Neural crest cell (in vitro differentiated cells): ENCODE results near the gene NSD1. TPM values are rescaled to one million over a fixed set of nuclear protein-coding genes. Genes with fewer than 3 reads are reported as not detected.
A peak's percentile ranks its signal among the peaks of the same experiment; 100 is the strongest.

Experiments
- DNase-seq: peaks from one replicate; pipeline ENCODE4 v3.0.0; 2021; ENCODE audit warnings: low read depth, mixed read lengths, low spot score
- H3K27ac Mint-ChIP-seq: one replicate; pipeline ENCODE4 v1.8.0; 2021; ENCODE audit warnings: mild to moderate bottlenecking, mixed read lengths; ENCODE audit not compliant: unreplicated experiment
- H3K27me3 Mint-ChIP-seq: 2 replicates; pipeline ENCODE4 v1.8.0; 2021; ENCODE audit warnings: low read depth, mild to moderate bottlenecking, mixed read lengths
- H3K36me3 Mint-ChIP-seq: 2 replicates; pipeline ENCODE4 v1.8.0; 2021; ENCODE audit warnings: low read depth, mild to moderate bottlenecking, mixed read lengths
- H3K4me1 Mint-ChIP-seq: 2 replicates; pipeline ENCODE4 v1.8.0; 2021; ENCODE audit warnings: mixed read lengths
- H3K4me3 Mint-ChIP-seq: one replicate; pipeline ENCODE4 v1.8.0; 2021; ENCODE audit warnings: mild to moderate bottlenecking, mixed read lengths
- H3K9me3 Mint-ChIP-seq: 2 replicates; pipeline ENCODE4 v1.8.0; 2021; ENCODE audit warnings: mixed read lengths
- total RNA-seq: library from RNA; stranded (reverse); gene quantifications from 2 replicates; pipeline ENCODE4 v1.2.1, GENCODE V29; 2021
- TF ChIP-seq, protein P1 (sequence below): fragments of 200-600 bp; sonication (generic); conservative IDR thresholded peaks from 2 replicates; pipeline ENCODE4 v1.5.0; 2021; ENCODE audit warnings: antibody characterized with exemption, mild to moderate bottlenecking

The NSD1 gene
- total RNA-seq, 1 donor from 2014 or later, result 122 TPM

DNA sequence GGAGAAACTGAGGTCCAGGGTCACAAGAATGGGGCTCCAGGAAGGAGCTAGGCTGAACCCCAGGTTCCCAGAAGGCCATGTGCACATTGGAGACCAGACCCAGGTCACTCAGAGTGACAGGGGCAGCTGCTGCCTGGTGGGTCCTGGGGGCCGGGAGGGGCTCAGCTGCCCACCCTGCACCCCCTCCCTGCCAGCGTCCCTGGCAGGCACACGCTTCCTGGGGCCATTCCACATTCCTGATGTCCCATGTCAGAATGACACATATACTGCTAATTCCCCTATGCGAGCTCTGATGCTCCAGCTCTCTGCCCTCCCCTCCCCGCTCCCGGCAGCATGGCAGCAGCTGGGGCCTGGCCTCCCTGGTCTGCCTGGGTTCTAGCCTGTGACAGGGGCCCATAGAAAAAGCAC, 32.9 kb upstream of the NSD1 start:
- no peak overlapping the region for H3K27ac Mint-ChIP-seq

DNA sequence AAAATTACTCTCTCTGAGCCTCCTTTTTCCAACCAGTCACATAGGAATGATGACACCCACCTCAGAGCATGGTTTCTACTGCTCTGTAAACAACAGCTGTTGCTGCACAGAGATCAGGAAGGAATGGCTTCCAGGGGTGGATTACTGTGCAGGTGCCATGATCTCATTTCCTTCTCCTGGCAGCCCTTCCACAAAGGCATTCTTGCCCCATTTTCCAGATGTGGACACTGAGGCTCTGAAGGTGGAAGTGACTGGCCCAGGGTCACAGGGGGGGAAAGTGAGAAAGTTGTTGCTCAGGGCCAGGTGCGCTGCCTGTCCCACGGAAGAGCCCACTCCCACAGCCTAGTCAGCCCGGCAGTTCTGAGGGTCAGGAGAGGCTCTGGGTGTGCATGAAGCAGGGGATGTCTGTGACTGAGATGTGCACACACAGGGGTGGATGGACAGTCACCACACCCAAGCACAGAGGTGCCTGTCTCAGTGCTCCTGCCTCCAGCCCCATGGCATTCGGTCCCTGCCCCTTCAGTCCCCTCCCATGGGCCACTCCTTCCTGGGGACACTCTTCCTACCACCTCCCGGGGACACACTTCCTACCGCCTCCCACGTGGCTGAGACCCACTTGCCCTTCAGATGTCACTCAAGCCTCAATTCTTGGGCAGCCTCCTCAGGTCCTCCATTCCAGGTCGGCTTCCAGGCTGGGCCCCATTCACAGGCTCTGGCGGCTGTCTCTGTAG, 29.9 kb upstream of the NSD1 start:
- Mint-ChIP-seq H3K27ac (peak overlapping the region; percentile 71), H3K4me3 (no peak overlapping the region), H3K9me3 (no peaks in the 10 kb centered on the region), H3K27me3 (no peaks in the 10 kb centered on the region), H3K4me1 (peaks cover 4% of the 10 kb centered on the region), H3K36me3 (no peaks in the 10 kb centered on the region)
- TF ChIP-seq, protein P1, sequence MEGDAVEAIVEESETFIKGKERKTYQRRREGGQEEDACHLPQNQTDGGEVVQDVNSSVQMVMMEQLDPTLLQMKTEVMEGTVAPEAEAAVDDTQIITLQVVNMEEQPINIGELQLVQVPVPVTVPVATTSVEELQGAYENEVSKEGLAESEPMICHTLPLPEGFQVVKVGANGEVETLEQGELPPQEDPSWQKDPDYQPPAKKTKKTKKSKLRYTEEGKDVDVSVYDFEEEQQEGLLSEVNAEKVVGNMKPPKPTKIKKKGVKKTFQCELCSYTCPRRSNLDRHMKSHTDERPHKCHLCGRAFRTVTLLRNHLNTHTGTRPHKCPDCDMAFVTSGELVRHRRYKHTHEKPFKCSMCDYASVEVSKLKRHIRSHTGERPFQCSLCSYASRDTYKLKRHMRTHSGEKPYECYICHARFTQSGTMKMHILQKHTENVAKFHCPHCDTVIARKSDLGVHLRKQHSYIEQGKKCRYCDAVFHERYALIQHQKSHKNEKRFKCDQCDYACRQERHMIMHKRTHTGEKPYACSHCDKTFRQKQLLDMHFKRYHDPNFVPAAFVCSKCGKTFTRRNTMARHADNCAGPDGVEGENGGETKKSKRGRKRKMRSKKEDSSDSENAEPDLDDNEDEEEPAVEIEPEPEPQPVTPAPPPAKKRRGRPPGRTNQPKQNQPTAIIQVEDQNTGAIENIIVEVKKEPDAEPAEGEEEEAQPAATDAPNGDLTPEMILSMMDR, result no peak
- no peak for DNase-seq

More for the DNA sequence above, 32.9 kb upstream of the NSD1 start:
- no peaks in the 10 kb centered on the region for H3K36me3 Mint-ChIP-seq
- no peak overlapping the region for H3K4me3 Mint-ChIP-seq
- no peaks in the 10 kb centered on the region for H3K9me3 Mint-ChIP-seq
- H3K4me1 Mint-ChIP-seq, result peaks cover 7% of the 10 kb centered on the region
- TF ChIP-seq, protein P1, result no peak
- DNase-seq, result no peak
- no peaks in the 10 kb centered on the region for H3K27me3 Mint-ChIP-seq

DNA sequence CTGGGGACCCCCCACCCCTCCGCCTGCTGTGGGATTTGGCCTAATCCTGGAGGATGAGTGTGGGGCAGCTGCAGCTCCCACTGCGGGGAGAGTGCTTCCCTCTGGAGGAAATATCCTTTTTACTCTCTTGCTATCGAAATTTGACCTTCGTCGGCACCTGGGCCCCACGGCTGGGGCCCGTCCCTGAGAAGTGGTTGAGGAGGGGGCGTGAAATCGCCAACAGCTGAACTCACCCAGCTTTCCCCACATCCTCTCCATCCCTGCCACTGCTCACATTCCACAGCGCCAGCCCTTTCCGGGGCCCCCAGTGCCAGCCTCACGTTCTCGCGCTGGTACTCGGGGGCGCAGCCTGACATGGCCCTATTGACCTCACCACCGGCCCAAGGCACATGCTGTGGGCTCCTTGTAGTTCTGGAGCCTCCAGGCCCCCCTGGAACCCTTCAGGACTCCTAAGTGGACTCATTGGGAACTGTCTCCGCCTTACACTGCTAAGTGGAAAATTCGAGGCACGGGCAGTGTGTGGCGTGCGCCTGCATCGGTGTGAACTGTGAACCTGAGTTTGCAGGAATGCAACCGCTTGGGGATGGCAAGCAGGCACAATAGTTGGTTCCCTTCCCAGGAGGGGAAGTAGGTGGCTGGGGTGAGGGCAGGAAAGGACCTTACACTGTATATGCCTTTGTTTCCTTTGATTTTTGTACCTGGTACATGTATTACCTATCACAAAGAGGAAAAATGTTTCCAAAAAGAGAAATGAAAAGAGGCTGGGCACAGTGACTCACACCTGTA, 27.7 kb upstream of the NSD1 start:
- H3K4me3 Mint-ChIP-seq, result no peak overlapping the region
- TF ChIP-seq, protein P1, result no peak
- DNase-seq, result no peak
- no peaks in the 10 kb centered on the region for H3K27me3 Mint-ChIP-seq
- peaks cover 4% of the 10 kb centered on the region for H3K4me1 Mint-ChIP-seq
- no peaks in the 10 kb centered on the region for H3K9me3 Mint-ChIP-seq
- H3K27ac Mint-ChIP-seq, result no peak overlapping the region
- H3K36me3 Mint-ChIP-seq, result no peaks in the 10 kb centered on the region

DNA sequence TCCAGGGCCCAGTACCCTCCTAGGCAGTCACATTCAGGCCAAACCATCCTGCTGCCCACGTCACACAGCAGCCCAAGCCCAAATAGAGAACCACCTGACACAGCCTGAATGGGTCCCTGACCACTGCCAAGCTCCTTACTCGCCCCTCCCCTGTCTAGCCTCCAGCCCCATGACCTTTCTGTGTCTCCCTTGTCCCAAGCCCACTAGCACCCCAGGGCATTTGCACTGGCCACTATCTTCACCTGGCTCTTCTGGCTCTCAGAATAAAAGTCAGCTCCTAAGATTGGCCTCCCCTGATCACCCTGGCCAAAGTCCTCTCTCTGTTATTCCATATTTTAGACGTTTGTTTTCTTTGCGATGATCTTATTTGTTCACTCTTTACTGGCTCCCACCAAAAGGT, 26.4 kb upstream of the NSD1 start:
- Mint-ChIP-seq H3K27ac (peak overlapping the region; percentile 75), H3K36me3 (no peaks in the 10 kb centered on the region), H3K4me1 (peaks cover 4% of the 10 kb centered on the region), H3K4me3 (no peak overlapping the region), H3K9me3 (no peaks in the 10 kb centered on the region), H3K27me3 (no peaks in the 10 kb centered on the region)
- no peak for DNase-seq
- TF ChIP-seq, protein P1, result no peak

GRCh38 chr5:177109810-177110209, 23.8 kb upstream of the NSD1 start:
- peaks cover 7% of the 10 kb centered on the region for H3K4me1 Mint-ChIP-seq
- TF ChIP-seq, protein P1, result no peak

More at GRCh38 chr5:177109810-177110209, 23.8 kb upstream of the NSD1 start:
- Mint-ChIP-seq H3K9me3 (no peaks in the 10 kb centered on the region), H3K36me3 (no peaks in the 10 kb centered on the region), H3K27ac (peak overlapping the region; percentile 70), H3K4me3 (no peak overlapping the region), H3K27me3 (no peaks in the 10 kb centered on the region)
- no peak for DNase-seq
